WERI-Rb-1 (cell line): ENCODE results near the gene HINT2.

Source experiments
- DNase-seq: peaks from one replicate; pipeline ENCODE4 v3.0.0-alpha.2; 2020
- H3K27ac ChIP-seq: fragments of 250-450 bp; sonication (Bioruptor Pico); 2 replicates; pipeline ENCODE4 v1.5.1; 2020; ENCODE audit warnings: mild to moderate bottlenecking, moderate library complexity
- H3K27me3 ChIP-seq: fragments of 250-450 bp; sonication (Bioruptor Pico); 2 replicates; pipeline ENCODE4 v1.5.1; 2021; ENCODE audit warnings: mild to moderate bottlenecking, low read depth, moderate library complexity; ENCODE audit not compliant: insufficient read depth, severe bottlenecking
- H3K36me3 ChIP-seq: fragments of 250-450 bp; sonication (Bioruptor Pico); 2 replicates; pipeline ENCODE4 v1.5.1; 2020; ENCODE audit warnings: mild to moderate bottlenecking, moderate library complexity
- H3K4me3 ChIP-seq: 2 replicates; pipeline ENCODE4 v1.5.1; 2011; ENCODE audit warnings: low read depth, mild to moderate bottlenecking, control low read depth, low read length
- H3K9me3 ChIP-seq: fragments of 250-450 bp; sonication (Bioruptor Pico); 2 replicates; pipeline ENCODE4 v1.5.1; 2021; ENCODE audit warnings: mild to moderate bottlenecking, moderate library complexity; ENCODE audit not compliant: severe bottlenecking
- CTCF ChIP-seq: IDR thresholded peaks from 2 replicates; pipeline ENCODE4 v1.5.1; 2011; ENCODE audit warnings: low read depth, mild to moderate bottlenecking, control low read depth, inconsistent platforms, low read length

HINT2 gene

GRCh38 chr9:35769763-35770162 lies 45.1 kb downstream of the HINT2 start:
- DNase-seq, result no peak
- H3K27ac ChIP-seq, result no peak overlapping the region
- peaks cover 2% of the 10 kb centered on the region; the same call in 1 of the 2 replicates for H3K36me3 ChIP-seq
- no peaks in the 10 kb centered on the region for H3K27me3 ChIP-seq
- no peak overlapping the region for H3K4me3 ChIP-seq
- no peak for TF ChIP-seq CTCF
- H3K9me3 ChIP-seq, result no peaks in the 10 kb centered on the region

GRCh38 chr9:35767458-35767857 lies 47.4 kb downstream of the HINT2 start:
- Histone ChIP-seq H3K27me3 (no peaks in the 10 kb centered on the region), H3K9me3 (no peaks in the 10 kb centered on the region), H3K27ac (no peak overlapping the region), H3K4me3 (no peak overlapping the region), H3K36me3 (no peaks in the 10 kb centered on the region; the same call in 1 of the 2 replicates)
- TF ChIP-seq CTCF, result no peak
- DNase-seq, result no peak

GRCh38 chr9:35766997-35767396 lies 47.8 kb downstream of the HINT2 start:
- Histone ChIP-seq H3K27me3 (no peaks in the 10 kb centered on the region), H3K27ac (no peak overlapping the region), H3K4me3 (no peak overlapping the region), H3K9me3 (no peaks in the 10 kb centered on the region), H3K36me3 (no peaks in the 10 kb centered on the region; the same call in 1 of the 2 replicates)
- DNase-seq, result no peak
- no peak for TF ChIP-seq CTCF

GRCh38 chr9:35763803-35764202 lies 51.0 kb downstream of the HINT2 start:
- Histone ChIP-seq H3K36me3 (peaks cover 5% of the 10 kb centered on the region), H3K9me3 (no peaks in the 10 kb centered on the region), H3K4me3 (no peak overlapping the region), H3K27me3 (no peaks in the 10 kb centered on the region), H3K27ac (no peak overlapping the region)
- no peak for DNase-seq
- TF ChIP-seq CTCF, result no peak

GRCh38 chr9:35763181-35763580 lies 51.7 kb downstream of the HINT2 start:
- DNase-seq, result no peak
- Histone ChIP-seq H3K27ac (no peak overlapping the region), H3K36me3 (peaks cover 5% of the 10 kb centered on the region), H3K4me3 (no peak overlapping the region), H3K27me3 (no peaks in the 10 kb centered on the region), H3K9me3 (no peaks in the 10 kb centered on the region)
- no peak for TF ChIP-seq CTCF
